MM.1S (cell line): Measurements from ENCODE around the gene RMND1.

Source experiments
- DNase-seq: peaks from one replicate; pipeline ENCODE4 v3.0.0-alpha.2; 2015
- H2AFZ ChIP-seq: fragments of 300-600 bp; sonication (generic); 2 replicates; pipeline ENCODE4 v1.6.0; 2016; ENCODE audit warnings: antibody characterized with exemption, low read length
- H3F3A ChIP-seq: fragments of 300-600 bp; sonication (generic); 2 replicates; pipeline ENCODE4 v1.6.1; 2016; ENCODE audit warnings: mild to moderate bottlenecking, antibody characterized with exemption, low read length, moderate library complexity, mixed read lengths; ENCODE audit not compliant: insufficient read depth
- H3K27ac ChIP-seq: fragments of 300-600 bp; sonication (generic); 2 replicates; pipeline ENCODE4 v1.5.1; 2016; ENCODE audit warnings: mild to moderate bottlenecking, low read length
- H3K27me3 ChIP-seq: fragments of 300-600 bp; sonication (generic); replicated peaks from 2 replicates; pipeline ENCODE4 v1.6.0; 2016; ENCODE audit warnings: low read length; ENCODE audit not compliant: insufficient read depth
- H3K36me3 ChIP-seq: fragments of 300-600 bp; sonication (generic); replicated peaks from 2 replicates; pipeline ENCODE4 v1.6.1; 2016; ENCODE audit warnings: mild to moderate bottlenecking, low read length, mixed read lengths; ENCODE audit not compliant: insufficient read depth
- H3K4me1 ChIP-seq: fragments of 300-600 bp; sonication (generic); 2 replicates; pipeline ENCODE4 v1.6.1; 2016; ENCODE audit warnings: low read length, mixed read lengths
- H3K4me2 ChIP-seq: fragments of 300-600 bp; sonication (generic); 2 replicates; pipeline ENCODE4 v1.6.0; 2016; ENCODE audit warnings: low read depth, low read length
- H3K4me3 ChIP-seq: fragments of 300-600 bp; sonication (generic); 2 replicates; pipeline ENCODE4 v1.5.1; 2016; ENCODE audit warnings: low read length, mixed read lengths
- H3K79me2 ChIP-seq: fragments of 300-600 bp; sonication (generic); 2 replicates; pipeline ENCODE4 v1.6.1; 2016; ENCODE audit warnings: mixed run types, low read length, mixed read lengths
- H3K9ac ChIP-seq: fragments of 300-600 bp; sonication (generic); 2 replicates; pipeline ENCODE4 v1.6.1; 2016; ENCODE audit warnings: low read length, mixed read lengths
- H3K9me2 ChIP-seq: fragments of 300-600 bp; sonication (generic); replicated peaks from 2 replicates; pipeline ENCODE4 v1.6.1; 2016; ENCODE audit warnings: mild to moderate bottlenecking, low read length, mixed read lengths; ENCODE audit not compliant: insufficient read depth
- H3K9me3 ChIP-seq: fragments of 300-600 bp; sonication (generic); replicated peaks from 2 replicates; pipeline ENCODE4 v1.6.1; 2016; ENCODE audit warnings: mild to moderate bottlenecking, low read length, mixed read lengths; ENCODE audit not compliant: insufficient read depth
- H4K20me1 ChIP-seq: fragments of 300-600 bp; sonication (generic); 2 replicates; pipeline ENCODE4 v1.6.1; 2016; ENCODE audit warnings: mild to moderate bottlenecking, low read length, moderate library complexity, mixed read lengths; ENCODE audit not compliant: insufficient read depth
- CTCF ChIP-seq: fragments of 300-600 bp; sonication (generic); IDR thresholded peaks from 2 replicates; pipeline ENCODE4 v1.5.1; 2016; ENCODE audit warnings: antibody characterized with exemption, low read length, mixed read lengths
- EZH2 ChIP-seq: fragments of 300-600 bp; sonication (generic); optimal IDR thresholded peaks from 2 replicates; pipeline ENCODE3; 2017; ENCODE audit warnings: low read depth, mild to moderate bottlenecking, antibody characterized with exemption, low read length, mixed read lengths
- EZH2phosphoT487 ChIP-seq: fragments of 300-600 bp; sonication (generic); IDR thresholded peaks from 2 replicates; pipeline ENCODE4 v1.6.1; 2018; ENCODE audit warnings: antibody characterized with exemption, low read length

RMND1 gene

DNA sequence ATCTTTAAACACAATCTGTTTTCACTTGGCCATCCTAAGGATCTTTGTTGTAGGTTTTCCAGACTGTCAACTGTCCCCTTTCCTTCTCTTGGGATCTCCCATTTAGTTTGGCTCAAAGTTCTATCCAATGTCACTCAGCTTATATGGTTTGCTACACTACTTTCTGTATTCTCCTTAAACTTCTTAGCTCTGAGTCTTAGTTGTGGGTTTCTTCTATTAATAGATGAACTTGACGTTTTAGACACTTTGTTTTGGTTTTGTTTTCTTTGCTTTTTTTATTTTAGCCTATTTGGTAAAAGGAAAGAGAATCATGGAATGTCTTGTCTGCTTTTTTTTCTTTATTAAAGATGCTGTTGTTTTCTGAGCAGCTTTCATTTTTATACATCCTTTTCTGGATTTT, 11.4 kb downstream of the RMND1 start:
- Histone ChIP-seq H3F3A (0 out of 2 replicates have a peak, but pooled peaks cover 6% of the 10 kb centered on the region), H3K27me3 (no peaks in the 10 kb centered on the region), H3K9me3 (no peaks in the 10 kb centered on the region), H3K9me2 (no peaks in the 10 kb centered on the region), H3K9ac (peak overlapping the region; percentile 35; the same call in 1 of the 2 replicates), H3K4me2 (peak overlapping the region; percentile 82), H3K27ac (peak overlapping the region; percentile 66; the same call in 1 of the 2 replicates), H3K79me2 (peaks cover 34% of the 10 kb centered on the region), H3K36me3 (no peaks in the 10 kb centered on the region), H2AFZ (no peak overlapping the region), H3K4me3 (peak overlapping the region; percentile 42; the same call in 1 of the 2 replicates), H3K4me1 (no peaks in the 10 kb centered on the region), H4K20me1 (no peaks in the 10 kb centered on the region)
- DNase-seq, result peak; percentile 47
- TF ChIP-seq EZH2, result no peak
- no peak for TF ChIP-seq CTCF
- TF ChIP-seq EZH2phosphoT487, result no peak

- Histone ChIP-seq H3K4me3 (no peak overlapping the region), H3F3A (0 out of 2 replicates have a peak, but pooled peaks cover 6% of the 10 kb centered on the region), H2AFZ (no peak overlapping the region), H3K79me2 (peaks cover 34% of the 10 kb centered on the region), H3K4me2 (no peak overlapping the region), H3K27ac (no peak overlapping the region), H3K9me2 (no peaks in the 10 kb centered on the region), H4K20me1 (no peaks in the 10 kb centered on the region), H3K9me3 (no peaks in the 10 kb centered on the region), H3K4me1 (no peaks in the 10 kb centered on the region), H3K9ac (no peak overlapping the region), H3K27me3 (no peaks in the 10 kb centered on the region), H3K36me3 (no peaks in the 10 kb centered on the region)
- DNase-seq, result no peak
- TF ChIP-seq CTCF, result no peak
- no peak for TF ChIP-seq EZH2phosphoT487
- no peak for TF ChIP-seq EZH2
Observed at GRCh38 chr6:151437401-151437800, 14.5 kb downstream of the RMND1 start.

DNA sequence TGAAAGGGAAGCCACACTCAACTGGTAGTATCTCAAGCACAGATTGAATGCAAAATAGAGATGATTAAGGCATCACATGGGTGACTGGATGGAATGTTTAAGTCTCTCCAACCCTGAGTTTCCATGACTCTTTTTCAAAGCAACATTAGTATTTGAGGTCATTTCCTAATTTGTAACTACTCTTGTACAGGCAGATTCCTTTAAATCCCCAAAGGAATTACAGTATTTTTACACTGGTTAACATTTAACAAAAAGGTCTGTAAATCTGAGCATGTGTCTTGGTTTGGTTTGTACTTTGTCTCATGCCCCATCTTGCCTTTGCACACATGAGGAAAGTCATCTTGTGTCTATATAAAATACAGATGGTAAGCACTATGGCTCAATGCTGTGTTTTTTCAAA, 15.1 kb downstream of the RMND1 start:
- H3F3A ChIP-seq, result 0 out of 2 replicates have a peak, but pooled peaks cover 6% of the 10 kb centered on the region
- H2AFZ ChIP-seq, result no peak overlapping the region
- no peak overlapping the region for H3K9ac ChIP-seq
- DNase-seq, result no peak
- no peaks in the 10 kb centered on the region for H3K36me3 ChIP-seq
- TF ChIP-seq CTCF (no peak), EZH2phosphoT487 (no peak), EZH2 (no peak)
- H3K4me1 ChIP-seq, result no peaks in the 10 kb centered on the region
- H3K79me2 ChIP-seq, result peaks cover 34% of the 10 kb centered on the region
- no peak overlapping the region for H3K4me2 ChIP-seq
- H3K27me3 ChIP-seq, result no peaks in the 10 kb centered on the region
- H3K9me3 ChIP-seq, result no peaks in the 10 kb centered on the region
- no peaks in the 10 kb centered on the region for H4K20me1 ChIP-seq
- no peaks in the 10 kb centered on the region for H3K9me2 ChIP-seq
- no peak overlapping the region for H3K4me3 ChIP-seq
- H3K27ac ChIP-seq, result no peak overlapping the region
